Right ventricle myocardium inferior (tissue), 1 donor: ENCODE data around the gene EPHB1. TPM values are rescaled to one million over a fixed set of nuclear protein-coding genes. Genes with fewer than 3 reads are reported as not detected.

Experiments
- ATAC-seq: fragments of 200-7000 bp; cut with Tn5 transposase; one replicate; pipeline ENCODE4 v1.9.1; 2020; ENCODE audit warnings: mild to moderate bottlenecking, moderate library complexity
- DNase-seq: peaks from one replicate; pipeline ENCODE4 v3.0.0; 2021; ENCODE audit errors: missing footprints
- intact Hi-C: fragments of 100-400 bp; cut with DNase I; formaldehyde crosslinking; loops from one replicate; pipeline ENCODE4 v1.11.0; 2022
- total RNA-seq: library from RNA; stranded (reverse); fragmentation: NEBNext Ultra II Directional; extraction: Animal tissue kit (Norgen Biotek cat#: 25700); gene quantifications from one replicate; pipeline ENCODE4 v1.2.1, GENCODE V29; 2021
- donor health status: DM: no; HTN: yes; CAD: no; lungs with severe emphysema.

Gene EPHB1
- total RNA-seq, 1 donor from 2014 or later: 1.4 TPM

- intact Hi-C loops: no loop called here
- no peak for ATAC-seq
- no peak for DNase-seq
Observed at GRCh38 chr3:134863915-134864314, 68.9 kb downstream of the EPHB1 start.

GRCh38 chr3:134864636-134865035, 69.6 kb downstream of the EPHB1 start:
- ATAC-seq (peak; percentile 42), DNase-seq (no peak)
- intact Hi-C loops: no loop called here

GRCh38 chr3:134867277-134867676, 72.2 kb downstream of the EPHB1 start:
- no peak for ATAC-seq
- DNase-seq: no peak
- intact Hi-C loops: no loop called here

- no peak for DNase-seq
- intact Hi-C loops: no loop called here
- ATAC-seq: no peak
Observed at GRCh38 chr3:134869153-134869726, 74.2 kb downstream of the EPHB1 start.

GRCh38 chr3:134871818-134872217, 76.8 kb downstream of the EPHB1 start:
- ATAC-seq (no peak), DNase-seq (no peak)
- intact Hi-C loops: no loop called here

GRCh38 chr3:134872440-134873388, 77.7 kb downstream of the EPHB1 start:
- DNase-seq (no peak), ATAC-seq (no peak)
- intact Hi-C loops: no loop called here

GRCh38 chr3:134873789-134874188, 78.7 kb downstream of the EPHB1 start:
- DNase-seq: no peak
- intact Hi-C loops: no loop called here
- no peak for ATAC-seq

GRCh38 chr3:134874737-134875413, 79.8 kb downstream of the EPHB1 start:
- DNase-seq (no peak), ATAC-seq (no peak)
- intact Hi-C loops: no loop called here

- intact Hi-C loops: no loop called here
- DNase-seq: no peak
- ATAC-seq: no peak
Observed at GRCh38 chr3:134876836-134877235, 81.8 kb downstream of the EPHB1 start.

- no peak for DNase-seq
- ATAC-seq: no peak
Observed at GRCh38 chr3:134877788-134878187, 82.7 kb downstream of the EPHB1 start.

GRCh38 chr3:134879990-134880389, 84.9 kb downstream of the EPHB1 start:
- intact Hi-C loops: no loop called here
- ATAC-seq (no peak), DNase-seq (no peak)

More at GRCh38 chr3:134877788-134878187, 82.7 kb downstream of the EPHB1 start:
- intact Hi-C loops: no loop called here

- intact Hi-C loops: no loop called here
- DNase-seq (no peak), ATAC-seq (no peak)
Observed at GRCh38 chr3:134880431-134880830, 85.4 kb downstream of the EPHB1 start.

- DNase-seq (no peak), ATAC-seq (no peak)
- intact Hi-C loops: no loop called here
Observed at GRCh38 chr3:134881305-134881704, 86.2 kb downstream of the EPHB1 start.

- DNase-seq (no peak), ATAC-seq (no peak)
- intact Hi-C loops: no loop called here
Observed at GRCh38 chr3:134883697-134884385, 88.8 kb downstream of the EPHB1 start.

GRCh38 chr3:134885877-134886621, 91.0 kb downstream of the EPHB1 start:
- no peak for DNase-seq
- ATAC-seq: no peak
- intact Hi-C loops: no loop called here

GRCh38 chr3:134886991-134887390, 91.9 kb downstream of the EPHB1 start:
- DNase-seq: no peak
- no peak for ATAC-seq
- intact Hi-C loops: no loop called here

GRCh38 chr3:134887536-134887935, 92.5 kb downstream of the EPHB1 start:
- ATAC-seq (no peak), DNase-seq (no peak)
- intact Hi-C loops: no loop called here

GRCh38 chr3:134892326-134892725, 97.3 kb downstream of the EPHB1 start:
- ATAC-seq: no peak
- intact Hi-C loops: no loop called here
- DNase-seq: no peak

- ATAC-seq (no peak), DNase-seq (no peak)
- intact Hi-C loops: no loop called here
Observed at GRCh38 chr3:134892761-134893160, 97.7 kb downstream of the EPHB1 start.
